IMR-90 (cell line): ENCODE measurements around the gene INTS2. TPM values are rescaled to one million over a fixed set of nuclear protein-coding genes. Genes with fewer than 3 reads are reported as not detected.
A peak's percentile ranks its signal among the peaks of the same experiment; 100 is the strongest.

Experiments
- ATAC-seq: fragments of 200-7000 bp; cut with Tn5 transposase; 2 replicates; pipeline ENCODE4 v1.9.1; 2020; ENCODE audit warnings: low read depth, mild to moderate bottlenecking, moderate library complexity
- BruUV-seq: library from RNA; stranded (reverse); fragments of 400-500 nt; replicated peaks from 2 replicates; lab custom pipeline; 2021; lab: Mats Ljungman, UMichigan
- CTCF ChIA-PET: fragments of 300-600 bp; formaldehyde crosslinking; extraction: SDS; loops from one replicate; lab custom pipeline; 2021; ENCODE audit warnings: antibody characterized with exemption; lab: Yijun Ruan, JAX
- POLR2A ChIA-PET: fragments of 300-600 bp; sonication (Branson Sonifier 250); formaldehyde crosslinking; loops from one replicate; lab custom pipeline; 2022; ENCODE audit warnings: antibody characterized with exemption; ENCODE audit not compliant: unreplicated experiment; lab: Charles Lee
- DNase-seq: peaks from one replicate; pipeline ENCODE4 v3.0.0; 2013
- H2AFZ ChIP-seq: replicated peaks from 2 replicates; pipeline ENCODE3; 2013; ENCODE audit warnings: low read length, mild to moderate bottlenecking; ENCODE audit not compliant: poor library complexity
- H2AK5ac ChIP-seq: 2 replicates; pipeline ENCODE4 v1.6.1; 2013; ENCODE audit warnings: low read depth, low read length, inconsistent platforms
- H2AK9ac ChIP-seq: replicated peaks from 2 replicates; pipeline ENCODE3; 2013; ENCODE audit warnings: mild to moderate bottlenecking, low read depth, low read length, moderate library complexity; ENCODE audit not compliant: poor library complexity
- H2BK120ac ChIP-seq: 2 replicates; pipeline ENCODE4 v1.6.1; 2013; ENCODE audit warnings: low read depth, low read length, inconsistent platforms
- H2BK15ac ChIP-seq: 3 replicates; pipeline ENCODE4 v1.6.1; 2013; ENCODE audit warnings: low read depth, low read length, inconsistent platforms
- H2BK20ac ChIP-seq: 2 replicates; pipeline ENCODE4 v1.6.1; 2013; ENCODE audit warnings: low read depth, mild to moderate bottlenecking, inconsistent platforms, low read length, moderate library complexity
- H2BK5ac ChIP-seq: 2 replicates; pipeline ENCODE4 v1.6.1; 2013; ENCODE audit warnings: mild to moderate bottlenecking, low read depth, low read length, inconsistent platforms; ENCODE audit not compliant: poor library complexity, severe bottlenecking
- H3K14ac ChIP-seq: replicated peaks from 2 replicates; pipeline ENCODE4 v1.6.1; 2013; ENCODE audit warnings: low read depth, low read length, inconsistent platforms
- H3K18ac ChIP-seq: 2 replicates; pipeline ENCODE4 v1.6.1; 2013; ENCODE audit warnings: low read depth, low read length, control low read depth
- H3K23ac ChIP-seq: 2 replicates; pipeline ENCODE4 v1.6.1; 2013; ENCODE audit warnings: low read depth, low read length, inconsistent platforms
- H3K27ac ChIP-seq: 2 replicates; pipeline ENCODE4 v1.5.1; 2013; ENCODE audit warnings: mild to moderate bottlenecking, control low read depth, low read length; ENCODE audit not compliant: insufficient read depth
- H3K27me3 ChIP-seq: 2 replicates; pipeline ENCODE4 v1.6.1; 2013; ENCODE audit warnings: low read length; ENCODE audit not compliant: control insufficient read depth, insufficient read depth
- H3K36me3 ChIP-seq: 2 replicates; pipeline ENCODE4 v1.6.1; 2013; ENCODE audit warnings: low read length, mixed read lengths; ENCODE audit not compliant: control insufficient read depth, insufficient read depth
- H3K4ac ChIP-seq: 2 replicates; pipeline ENCODE4 v1.6.1; 2013; ENCODE audit warnings: low read depth, low read length, inconsistent platforms
- H3K4me1 ChIP-seq: 2 replicates; pipeline ENCODE4 v1.6.1; 2013; ENCODE audit warnings: low read length, mixed read lengths; ENCODE audit not compliant: control insufficient read depth, insufficient read depth
- H3K4me2 ChIP-seq: 2 replicates; pipeline ENCODE4 v1.6.1; 2013; ENCODE audit warnings: low read depth, mild to moderate bottlenecking, control low read depth, low read length, moderate library complexity
- H3K4me3 ChIP-seq: 2 replicates; pipeline ENCODE4 v1.5.1; 2013; ENCODE audit warnings: low read depth, mild to moderate bottlenecking, control low read depth, low read length, moderate library complexity; ENCODE audit not compliant: insufficient read depth
- H3K56ac ChIP-seq: 2 replicates; pipeline ENCODE4 v1.6.1; 2013; ENCODE audit warnings: low read length, inconsistent platforms; ENCODE audit not compliant: insufficient read depth; ENCODE audit errors: extremely low read depth
- H3K79me1 ChIP-seq, 2 experiments: 2 replicates each; pipeline ENCODE4 v1.6.1; 2013; ENCODE audit warnings: low read length in 2 of 2, inconsistent platforms in 1 of 2, low read depth in 1 of 2
- H3K9ac ChIP-seq: 2 replicates; pipeline ENCODE4 v1.6.1; 2013; ENCODE audit warnings: low read depth, low read length, control low read depth
- H3K9me1 ChIP-seq: 2 replicates; pipeline ENCODE4 v1.6.1; 2013; ENCODE audit warnings: low read length, inconsistent platforms; ENCODE audit not compliant: insufficient read depth
- H3K9me3 ChIP-seq: 2 replicates; pipeline ENCODE4 v1.6.1; 2013; ENCODE audit warnings: low read length; ENCODE audit not compliant: control insufficient read depth, insufficient read depth
- H4K20me1 ChIP-seq: 2 replicates; pipeline ENCODE4 v1.6.1; 2013; ENCODE audit warnings: low read length, inconsistent platforms; ENCODE audit not compliant: insufficient read depth
- H4K5ac ChIP-seq: 2 replicates; pipeline ENCODE4 v1.6.1; 2013; ENCODE audit warnings: mild to moderate bottlenecking, low read depth, low read length, control low read depth
- H4K8ac ChIP-seq, 2 experiments: 2 replicates each; pipeline ENCODE4 v1.6.1; 2013; ENCODE audit warnings: low read depth in 2 of 2, low read length in 2 of 2, control low read depth in 1 of 2, inconsistent platforms in 1 of 2
- H4K91ac ChIP-seq: 2 replicates; pipeline ENCODE4 v1.6.1; 2013; ENCODE audit warnings: low read depth, low read length, inconsistent platforms; ENCODE audit not compliant: insufficient read depth
- CTCF ChIP-seq: conservative IDR thresholded peaks from 2 replicates; pipeline ENCODE4 v1.5.1; 2012; ENCODE audit warnings: mild to moderate bottlenecking, low read depth, low read length, improper control_type of control experiment
- FOS ChIP-seq: fragments of 150-350 bp; IDR thresholded peaks from 2 replicates; pipeline ENCODE4 v1.6.1; 2016; ENCODE audit warnings: low read depth, low read length
- MXI1 ChIP-seq: IDR thresholded peaks from 2 replicates; pipeline ENCODE4 v1.6.1; 2012; ENCODE audit warnings: low read depth, mild to moderate bottlenecking, low read length, moderate library complexity, borderline replicate concordance
- POLR2A ChIP-seq: IDR thresholded peaks from 2 replicates; pipeline ENCODE4 v1.6.1; 2012; ENCODE audit warnings: mild to moderate bottlenecking, low read depth, low read length
- RAD21 ChIP-seq: IDR thresholded peaks from 2 replicates; pipeline ENCODE4 v1.6.1; 2012; ENCODE audit warnings: low read length, improper control_type of control experiment
- RCOR1 ChIP-seq: IDR thresholded peaks from 2 replicates; pipeline ENCODE4 v1.6.1; 2012; ENCODE audit warnings: mild to moderate bottlenecking, low read length, improper control_type of control experiment; ENCODE audit not compliant: insufficient replicate concordance
- RFX5 ChIP-seq: IDR thresholded peaks from 2 replicates; pipeline ENCODE4 v1.8.0; 2012; ENCODE audit warnings: low read depth, mild to moderate bottlenecking, low read length, moderate library complexity
- SMC3 ChIP-seq: fragments of 150-350 bp; IDR thresholded peaks from 2 replicates; pipeline ENCODE4 v1.6.1; 2016; ENCODE audit warnings: low read depth, mild to moderate bottlenecking, antibody characterized with exemption, low read length, moderate library complexity
- USF2 ChIP-seq: fragments of 150-350 bp; IDR thresholded peaks from 2 replicates; pipeline ENCODE4 v1.6.1; 2017; ENCODE audit warnings: mild to moderate bottlenecking, antibody characterized with exemption, low read length, low read depth
- WGBS, 2 experiments: methylation state at CpG; one replicate each; pipeline versions ENCODE4 v1.1.5 to v1.1.7; 2013; ENCODE audit warnings: missing lambda C conversion rate in 2 of 2; ENCODE audit not compliant: insufficient read length in 1 of 2; ENCODE audit errors: extremely low coverage in 2 of 2; 5-methylcytosine and 5-hydroxymethylcytosine counted together
- dilution Hi-C: fragments of 300-500 bp; cut with HindIII; formaldehyde crosslinking; loops from one replicate; pipeline ENCODE4 v1.14.3; 2018; ENCODE audit warnings: low sequenced_read_pairs; ENCODE audit not compliant: unreplicated experiment
- in situ Hi-C: fragments of 300-500 bp; cut with MboI; formaldehyde crosslinking; loops from 3 replicates; pipeline ENCODE4 v1.14.3; 2019; ENCODE audit warnings: low sequenced_read_pairs, inconsistent platforms, mixed read lengths
- intact Hi-C: fragments of 100-400 bp; cut with micrococcal nuclease; formaldehyde crosslinking; loops from 2 replicates; pipeline ENCODE4 v1.10.0; 2022
- polyA plus RNA-seq, 3 experiments: library from polyadenylated mRNA; depleted of rRNA; stranded (reverse); fragments of >200 nt; gene quantifications; 2 replicates each; pipeline ENCODE4 v1.2.3, GENCODE V29; 2012; ENCODE audit warnings: low replicate concordance in 1 of 3
- total RNA-seq: library from RNA; depleted of rRNA; stranded (reverse); fragments of >200 nt; gene quantifications from 2 replicates; pipeline ENCODE4 v1.2.3, GENCODE V29; 2012

INTS2 gene
- total and polyA plus RNA-seq, 2 of the 4 experiments (the other 2 are of a cell fraction) = 4.0 to 17.4 TPM

GRCh38 chr17:61837175-61838051 lies 90.4 kb downstream of the INTS2 start:
- POLR2A ChIA-PET = no interaction called here
- Histone ChIP-seq H3K27ac (no peak overlapping the region), H2BK120ac (no peak overlapping the region), H2BK15ac (no peak overlapping the region), H3K36me3 (no peaks in the 10 kb centered on the region), H2AK9ac (no peak overlapping the region), H4K91ac (no peak overlapping the region), H3K23ac (no peak overlapping the region), H2BK5ac (no peak overlapping the region), H2BK20ac (no peak overlapping the region), H4K8ac (no peak overlapping the region), H3K4ac (no peak overlapping the region), H3K9ac (no peak overlapping the region), H3K9me3 (no peaks in the 10 kb centered on the region), H3K14ac (no peak overlapping the region), H4K20me1 (no peaks in the 10 kb centered on the region; the same call in 1 of the 2 replicates), H3K4me1 (peaks cover 4% of the 10 kb centered on the region), H3K9me1 (peaks cover 5% of the 10 kb centered on the region), H3K4me3 (no peak overlapping the region), H3K56ac (no peak overlapping the region), H3K4me2 (no peak overlapping the region), H2AFZ (no peak overlapping the region), H4K5ac (no peak overlapping the region), H3K79me1 (peaks cover 13 to 25% of the 10 kb centered on the region in 2 experiments), H3K18ac (no peak overlapping the region), H3K27me3 (no peaks in the 10 kb centered on the region), H2AK5ac (no peak overlapping the region)
- dilution Hi-C loops = no loop called here
- TF ChIP-seq RCOR1 = no peak
- no peak for TF ChIP-seq USF2
- peak; percentile 94 for TF ChIP-seq CTCF
- no peak for TF ChIP-seq RFX5
- peak; percentile 95 for TF ChIP-seq RAD21
- no peak for TF ChIP-seq POLR2A
- TF ChIP-seq MXI1 = no peak
- TF ChIP-seq FOS = no peak
- peak; percentile 95 for TF ChIP-seq SMC3
- DNase-seq (peak; percentile 81), ATAC-seq (peak; percentile 84)
- BruUV-seq = no TSS peak
- intact Hi-C loops = loop anchor here (1.0 kb wide), 3 partner anchors 201 to 425 kb away; no protein-coding TSS in a partner anchor
- CTCF ChIA-PET = interaction anchor here (0.6 to 1.5 kb wide), 7 partner anchors 24 to 254 kb away, joined by 3 to 9 read pairs (median 4); no protein-coding TSS in a partner anchor
- in situ Hi-C loops = no loop called here
- WGBS, 2 experiments = no CpG with 5 or more reads among the region's 4 CpGs
